ENCODE data around the gene DDX39A.
A peak's percentile ranks its signal among the peaks of the same experiment; 100 is the strongest.

DDX39A gene

GRCh38 chr19:14434543-14435319 lies 15.6 kb upstream of the DDX39A start:
- DNase-seq (ENCODE audit: low spot score), result no peak

GRCh38 chr19:14433554-14434501 lies 14.7 kb upstream of the DDX39A start:
- peak; percentile 59 for DNase-seq (ENCODE audit: low spot score)

DNA sequence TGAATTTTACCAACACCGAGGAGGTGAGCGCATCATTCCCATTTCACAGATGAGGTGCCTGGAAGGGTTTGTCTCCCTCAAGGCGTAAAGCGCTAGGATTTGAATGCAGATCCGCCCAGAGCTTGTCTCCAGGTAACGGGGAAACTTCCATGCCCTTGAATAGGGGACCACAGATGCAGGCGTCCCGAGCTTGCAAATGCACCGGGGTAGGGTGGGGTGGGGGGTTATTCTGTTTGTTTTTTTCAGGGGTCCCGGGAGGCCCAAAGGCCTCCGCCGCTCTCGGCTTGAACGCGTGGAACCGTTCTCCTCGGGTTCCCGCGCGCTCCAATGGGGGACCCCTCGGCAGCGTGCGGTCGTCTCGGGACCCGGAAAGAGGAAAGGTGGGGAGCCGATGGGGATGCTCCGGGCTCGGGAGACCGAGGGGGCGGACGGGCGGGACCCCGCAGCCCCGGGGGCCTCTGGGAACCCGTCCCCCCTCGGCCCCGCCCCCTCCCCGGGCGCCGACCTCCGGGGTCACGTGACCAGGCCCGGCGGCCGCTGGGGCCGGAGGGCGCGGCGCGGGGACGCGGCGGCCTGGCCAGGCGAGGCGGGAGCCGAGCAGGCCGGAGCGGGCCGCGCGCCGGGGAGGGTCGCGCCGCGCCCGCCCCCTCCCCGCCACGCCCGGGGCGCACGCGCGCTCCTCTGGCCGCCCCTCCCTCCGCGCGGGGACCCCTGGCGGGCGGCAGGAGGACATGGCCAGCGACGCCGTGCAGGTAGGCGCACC lies 13.8 kb upstream of the DDX39A start, which contains the start of gene PKN1:
TSS of gene PKN1 (plus strand) at position 516 of the 763 bp plus-strand sequence. CDS start at position 732, 216 bp downstream.
- DNase-seq (ENCODE audit: low spot score), result peak; percentile 54

DNA sequence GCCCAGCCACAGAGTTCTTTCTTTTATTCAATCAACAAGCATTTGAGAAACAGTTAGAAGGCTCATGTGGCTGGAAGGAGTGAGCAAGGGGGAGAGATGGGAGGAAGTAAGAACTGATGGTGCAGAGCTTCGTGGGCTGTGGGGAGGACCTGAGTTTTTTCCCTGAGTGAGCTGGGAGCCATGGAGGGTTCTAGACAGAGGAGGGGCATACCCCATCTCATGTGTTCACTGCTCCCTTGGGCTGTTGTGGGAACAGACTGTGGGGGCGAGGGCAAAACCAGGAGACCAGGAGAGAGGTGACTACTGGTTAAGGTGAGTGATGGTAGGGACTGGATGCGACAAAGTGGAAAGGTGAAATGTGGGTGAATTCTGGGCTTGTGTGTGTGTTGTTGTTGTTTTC lies 11.6 kb upstream of the DDX39A start:
- no peak for DNase-seq (ENCODE audit: low spot score)

DNA sequence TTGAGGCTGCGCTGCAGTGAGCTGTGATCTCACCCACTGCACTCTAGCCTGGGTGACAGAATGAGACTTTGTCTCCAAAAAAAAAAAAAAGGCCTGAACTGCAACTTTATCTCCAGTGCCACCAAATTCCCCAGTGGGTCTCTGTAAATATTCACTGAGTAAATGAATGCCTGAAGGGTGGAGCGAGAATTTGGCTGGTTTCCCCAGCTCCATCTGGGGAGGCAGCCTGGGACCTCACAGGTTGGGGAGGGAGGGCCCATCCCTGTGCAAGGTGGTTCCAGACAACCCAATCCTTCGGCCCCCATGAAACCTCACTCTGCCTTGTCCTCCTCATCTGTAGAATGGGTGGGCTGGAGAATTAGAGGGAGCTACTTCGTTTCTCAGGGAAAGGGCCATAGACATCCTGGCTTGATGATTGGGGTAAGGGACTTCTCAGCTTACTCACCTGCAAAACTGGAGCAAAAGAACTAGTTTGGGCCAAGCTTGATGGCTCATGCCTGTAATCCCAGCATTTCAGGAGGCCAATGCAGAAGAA lies 9.8 kb upstream of the DDX39A start:
- DNase-seq (ENCODE audit: low spot score), result no peak

DNA sequence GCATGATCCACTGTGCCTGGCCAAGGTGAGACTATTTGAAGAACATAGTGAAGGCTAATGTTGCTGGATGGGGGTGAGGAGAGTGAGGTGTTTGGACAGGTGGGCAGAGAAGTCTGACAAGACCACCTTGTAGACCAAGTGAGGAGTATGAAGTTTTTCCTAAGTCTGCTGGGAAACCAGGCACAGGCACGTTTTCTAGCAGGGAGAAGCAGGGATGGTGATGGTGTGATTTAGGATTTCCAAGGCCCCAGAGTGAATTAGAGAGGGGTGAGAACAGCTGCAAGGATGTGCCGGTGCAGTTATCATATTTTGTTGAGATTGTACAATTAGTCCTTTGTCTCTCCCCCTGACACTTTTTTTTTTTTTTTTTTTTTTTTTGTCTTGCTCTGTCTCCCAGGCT lies 8.3 kb upstream of the DDX39A start:
- DNase-seq (ENCODE audit: low spot score), result no peak

DNA sequence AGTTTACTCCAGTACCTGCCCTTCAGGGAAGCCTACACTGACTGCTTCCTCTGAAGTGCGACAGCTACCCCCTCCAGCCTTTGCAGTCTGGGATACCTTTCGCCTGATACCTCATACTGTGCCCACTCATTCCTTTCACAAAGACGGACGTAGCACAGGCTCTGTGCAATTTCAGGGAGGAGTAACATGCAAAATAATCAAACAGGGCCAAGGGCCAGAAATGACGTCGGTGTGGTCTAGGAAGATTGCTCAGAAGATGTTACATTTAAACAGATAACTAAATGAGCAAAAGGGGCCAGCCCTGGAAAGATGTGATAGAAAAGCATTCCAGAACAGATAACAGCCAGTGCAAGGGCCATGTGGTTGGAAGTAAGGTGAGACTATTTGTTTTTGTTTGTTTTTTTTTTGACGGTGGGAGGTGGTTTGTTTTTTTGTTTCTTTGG lies 6.6 kb upstream of the DDX39A start:
- DNase-seq (ENCODE audit: low spot score), result no peak

GRCh38 chr19:14418856-14419105 lies 360 bp downstream of the DDX39A start:
- DNase-seq (ENCODE audit: low spot score), result no peak

DNA sequence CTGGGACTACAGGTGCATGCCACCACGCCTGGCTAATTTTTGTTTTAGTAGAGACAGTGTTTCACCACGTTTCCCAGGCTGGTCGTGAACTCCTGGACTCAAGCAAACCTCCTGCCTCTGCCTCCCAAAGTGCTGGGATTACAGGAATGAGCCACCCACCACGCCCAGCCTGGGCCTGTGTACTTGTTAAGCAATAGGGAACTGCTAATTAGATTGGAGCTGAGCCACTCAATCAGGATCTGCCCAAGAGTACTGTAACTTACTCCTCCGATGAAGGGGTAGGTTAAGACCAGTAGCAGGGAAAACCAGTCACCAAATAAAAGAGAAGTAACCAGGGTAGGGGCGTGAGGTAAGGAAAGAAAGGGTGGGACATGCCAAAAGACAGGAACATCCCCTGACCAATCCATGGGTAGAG lies 2.3 kb downstream of the DDX39A start:
- peak; percentile 58 for DNase-seq (ENCODE audit: low spot score)

- DNase-seq (ENCODE audit: low spot score), result no peak
These were observed 4.0 kb downstream of the DDX39A start for GRCh38 chr19:14414926-14415690.

DNA sequence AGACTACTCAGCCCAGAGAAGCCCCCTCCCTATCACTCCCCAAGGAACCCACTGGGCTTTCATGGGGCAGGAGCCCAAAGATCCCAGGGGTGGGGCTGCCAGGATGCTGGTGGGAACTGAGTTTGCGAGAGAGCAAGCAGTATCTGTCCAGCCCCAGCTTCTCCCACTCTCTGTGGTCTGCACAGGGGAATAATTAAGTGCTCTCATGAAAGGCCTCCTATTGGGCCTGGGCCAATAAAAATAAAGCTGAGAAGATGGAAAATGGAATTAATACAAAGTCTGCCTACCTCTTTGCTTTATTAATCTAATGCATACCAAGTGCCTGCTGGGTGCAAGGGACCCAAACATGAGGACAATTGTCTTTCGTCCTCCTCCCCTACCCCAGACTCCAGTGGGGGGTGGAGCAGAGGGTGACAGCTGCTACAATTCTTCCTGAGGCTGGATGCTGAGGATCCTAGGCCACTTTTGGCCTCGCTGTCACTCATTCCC lies 5.4 kb downstream of the DDX39A start:
- DNase-seq (ENCODE audit: low spot score), result no peak

DNA sequence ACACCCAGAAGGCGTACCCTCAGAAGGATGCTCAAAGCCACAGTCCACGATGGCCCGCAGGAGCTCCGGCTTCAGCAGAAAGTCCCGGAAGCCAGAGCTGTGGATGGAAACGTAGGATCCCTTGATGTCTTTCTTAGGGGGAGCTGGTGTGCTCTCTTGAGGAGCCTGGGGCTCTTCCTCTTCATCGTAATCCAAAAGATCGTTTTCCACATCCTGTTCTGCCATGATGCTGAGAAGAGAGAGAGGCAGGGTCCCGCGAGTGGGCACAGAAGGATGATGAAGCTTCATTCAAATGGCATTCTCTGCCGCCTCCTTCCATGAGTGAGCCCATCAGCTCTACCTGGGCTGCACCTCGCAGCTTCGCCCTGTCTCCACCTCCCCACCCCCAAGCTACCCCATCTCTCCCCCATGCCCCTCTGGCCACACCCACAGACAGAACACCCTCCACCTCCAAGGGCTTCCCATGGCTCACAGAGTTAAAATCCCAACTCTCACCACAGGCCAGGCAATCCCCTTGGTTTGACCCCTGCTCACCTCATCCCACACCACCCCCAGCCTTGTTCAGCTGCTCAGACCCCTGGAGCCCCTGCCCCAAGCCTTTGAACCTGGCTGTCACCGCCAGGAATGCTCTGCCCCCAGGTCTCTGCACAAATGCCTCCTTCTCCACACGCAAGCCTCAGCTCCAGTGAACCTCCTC lies 6.0 kb downstream of the DDX39A start:
- no peak for DNase-seq (ENCODE audit: low spot score)

DNA sequence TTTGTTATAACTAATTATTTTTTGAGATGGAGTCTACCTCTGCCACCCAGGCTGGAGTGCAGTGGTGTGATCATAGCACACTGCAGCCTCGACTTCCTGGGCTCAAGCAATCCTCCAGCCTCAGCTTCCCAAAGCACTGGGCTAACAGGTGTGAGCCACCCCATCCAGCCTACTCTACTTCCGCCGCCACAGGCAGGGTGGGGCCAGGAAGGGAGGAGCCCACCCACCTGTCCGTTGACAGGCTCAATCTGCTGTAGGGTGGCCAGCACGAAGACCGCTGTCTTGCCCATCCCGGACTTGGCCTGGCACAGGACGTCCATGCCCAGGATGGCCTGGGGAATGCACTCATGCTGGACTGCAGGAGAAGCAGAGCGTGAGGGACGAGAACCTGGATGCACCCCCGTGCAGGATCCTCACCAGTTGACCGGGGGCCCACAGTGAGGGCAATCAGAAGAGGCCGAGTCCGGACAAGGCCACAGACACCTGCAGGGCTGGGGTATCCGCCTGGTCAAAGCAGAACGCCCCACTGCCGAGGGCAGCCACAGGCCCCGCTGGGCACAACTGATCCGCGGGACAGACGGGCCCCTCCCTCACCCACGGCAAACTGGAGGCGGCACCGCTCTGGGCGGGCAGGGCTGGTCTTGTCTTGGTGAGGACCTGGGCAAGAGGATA lies 6.7 kb downstream of the DDX39A start:
- DNase-seq (ENCODE audit: low spot score), result no peak

DNA sequence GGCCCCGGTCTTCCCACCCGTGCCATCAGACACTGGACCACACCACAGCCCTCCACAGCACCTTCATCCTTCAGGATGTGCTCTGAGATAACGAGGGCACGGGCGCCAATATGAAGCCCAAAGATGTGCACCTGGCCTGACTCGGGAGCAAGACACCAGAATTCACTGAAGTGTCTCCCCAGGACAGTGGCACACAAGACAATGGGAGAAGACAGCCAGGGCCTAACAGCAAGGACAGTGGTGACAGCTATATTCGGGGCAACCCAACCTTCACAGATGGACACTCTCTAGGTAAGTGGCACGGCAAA lies 7.2 kb downstream of the DDX39A start:
- no peak for DNase-seq (ENCODE audit: low spot score)

- DNase-seq (ENCODE audit: low spot score), result no peak
These were observed 7.8 kb downstream of the DDX39A start for GRCh38 chr19:14411161-14411937.

GRCh38 chr19:14410091-14411051 lies 8.8 kb downstream of the DDX39A start:
- no peak for DNase-seq (ENCODE audit: low spot score)

- no peak for DNase-seq (ENCODE audit: low spot score)
These were observed 9.8 kb downstream of the DDX39A start for GRCh38 chr19:14409146-14410023.
